ENCODE results near the gene TIMM44. TPM values are rescaled to one million over a fixed set of nuclear protein-coding genes. Genes with fewer than 3 reads are reported as not detected.

TIMM44 gene
- total RNA-seq, 1 experiment from 2014 or later: 114 TPM

GRCh38 chr19:7940841-7941240 is 2.6 kb downstream of the TIMM44 start:
- Mint-ChIP-seq H3K4me1 (peaks cover 3 to 10% of the 10 kb centered on the region in 2 experiments; a peak in 2 of 4 replicates), H3K9me3 (peaks cover 0 to 2% of the 10 kb centered on the region in 2 experiments; a peak in 1 of 5 replicates), H3K4me3 (peak overlapping the region; percentile 18 to 90; a peak in 1 of 5 replicates), H3K36me3 (ENCODE audit: insufficient read depth in 1 of 3, low read depth in 3 of 3) (peaks cover 28 to 45% (median 43%) of the 10 kb centered on the region in 3 experiments), H3K27ac (0 out of 7 replicates have a peak overlapping the region, but pooled peaks of 1 of the 3 experiments have one; percentile 51), H3K27me3 (ENCODE audit: low read depth) (no peaks in the 10 kb centered on the region)
- H2AK5ac ChIP-seq (ENCODE audit: insufficient read length, low read length): no peak overlapping the region
- H3K27me3 ChIP-seq (ENCODE audit: insufficient read depth, low read length): no peaks in the 10 kb centered on the region
- H3K9me3 ChIP-seq (ENCODE audit: control insufficient read depth, low read depth, low read length): no peaks in the 10 kb centered on the region
- H4K8ac ChIP-seq (replicated peaks; ENCODE audit: insufficient read length, low read depth, low read length): no peak overlapping the region
- no peak overlapping the region for H3T11ph ChIP-seq (ENCODE audit: low read length)
- no peak overlapping the region for H3K4me2 ChIP-seq (ENCODE audit: insufficient read depth, insufficient read length, low read length)
- no peak overlapping the region for H3K18ac ChIP-seq (ENCODE audit: insufficient read length, low read depth, low read length)
- no peak overlapping the region for H3K14ac ChIP-seq (ENCODE audit: insufficient read depth, low read length)
- no peak overlapping the region for H4K5ac ChIP-seq (ENCODE audit: insufficient read length, low read depth, low read length)
- H3K79me2 ChIP-seq (ENCODE audit: insufficient read depth, low read length): peaks cover 3% of the 10 kb centered on the region; the same call in 1 of the 2 replicates
- no peaks in the 10 kb centered on the region for H3K23me2 ChIP-seq (ENCODE audit: insufficient read length, low read depth, low read length, poor library complexity, severe bottlenecking)
- H4K20me1 ChIP-seq (ENCODE audit: control insufficient read depth, insufficient read depth, insufficient read length): no peaks in the 10 kb centered on the region
- H2AFZ ChIP-seq (ENCODE audit: low read length): no peak overlapping the region
- peaks cover 9% of the 10 kb centered on the region for H3K79me1 ChIP-seq (ENCODE audit: insufficient read depth, low read depth, low read length, poor library complexity, severe bottlenecking)
- H4K91ac ChIP-seq (ENCODE audit: insufficient read length, low read depth, low read length): no peak overlapping the region
- H3K4me1 ChIP-seq (ENCODE audit: insufficient read depth, low read length): no peaks in the 10 kb centered on the region
- TF ChIP-seq, protein P1, sequence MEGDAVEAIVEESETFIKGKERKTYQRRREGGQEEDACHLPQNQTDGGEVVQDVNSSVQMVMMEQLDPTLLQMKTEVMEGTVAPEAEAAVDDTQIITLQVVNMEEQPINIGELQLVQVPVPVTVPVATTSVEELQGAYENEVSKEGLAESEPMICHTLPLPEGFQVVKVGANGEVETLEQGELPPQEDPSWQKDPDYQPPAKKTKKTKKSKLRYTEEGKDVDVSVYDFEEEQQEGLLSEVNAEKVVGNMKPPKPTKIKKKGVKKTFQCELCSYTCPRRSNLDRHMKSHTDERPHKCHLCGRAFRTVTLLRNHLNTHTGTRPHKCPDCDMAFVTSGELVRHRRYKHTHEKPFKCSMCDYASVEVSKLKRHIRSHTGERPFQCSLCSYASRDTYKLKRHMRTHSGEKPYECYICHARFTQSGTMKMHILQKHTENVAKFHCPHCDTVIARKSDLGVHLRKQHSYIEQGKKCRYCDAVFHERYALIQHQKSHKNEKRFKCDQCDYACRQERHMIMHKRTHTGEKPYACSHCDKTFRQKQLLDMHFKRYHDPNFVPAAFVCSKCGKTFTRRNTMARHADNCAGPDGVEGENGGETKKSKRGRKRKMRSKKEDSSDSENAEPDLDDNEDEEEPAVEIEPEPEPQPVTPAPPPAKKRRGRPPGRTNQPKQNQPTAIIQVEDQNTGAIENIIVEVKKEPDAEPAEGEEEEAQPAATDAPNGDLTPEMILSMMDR (conservative IDR thresholded peaks at IDR 0.05): no peak
- no peak overlapping the region for H2BK15ac ChIP-seq (ENCODE audit: low read depth, low read length)
- H3K27ac ChIP-seq (ENCODE audit: insufficient read length, low read depth, low read length): no peak overlapping the region
- H3K56ac ChIP-seq (ENCODE audit: insufficient read length, low read depth, low read length): no peak overlapping the region
- WGBS (ENCODE audit: extremely low coverage, insufficient read length, low lambda C conversion rate): no CpG with 5 or more reads among the region's 13 CpGs
- no peak for DNase-seq
- H2BK20ac ChIP-seq (ENCODE audit: low read depth, low read length, poor library complexity, severe bottlenecking): no peak overlapping the region
- H2BK12ac ChIP-seq (ENCODE audit: insufficient read length, low read depth, low read length): no peak overlapping the region
- H3K9ac ChIP-seq (ENCODE audit: extremely low read depth, insufficient read length, low read length): no peak overlapping the region
- no peak overlapping the region for H3K23ac ChIP-seq (ENCODE audit: insufficient read length, low read depth, low read length)
- no peak overlapping the region for H2BK5ac ChIP-seq (ENCODE audit: insufficient read length, low read length)
- no peak overlapping the region for H3K4ac ChIP-seq (ENCODE audit: low read depth, low read length)
- H2BK120ac ChIP-seq (ENCODE audit: low read depth, low read length, poor library complexity, severe bottlenecking): no peak overlapping the region
